Calu3 (cell line): ENCODE measurements around the gene RASGRF2. TPM values are rescaled to one million over a fixed set of nuclear protein-coding genes. Genes with fewer than 3 reads are reported as not detected.

Experiments used
- BruUV-seq: library from RNA; stranded (reverse); fragments of 400-500 nt; replicated peaks from 2 replicates; lab custom pipeline; 2021; lab: Mats Ljungman, UMichigan
- CTCF ChIA-PET: fragments of 300-600 bp; sonication (Branson Sonifier 250); formaldehyde crosslinking; loops from one replicate; lab custom pipeline; 2022; ENCODE audit warnings: antibody characterized with exemption; lab: Charles Lee
- DNase-seq: peaks from one replicate; pipeline ENCODE4 v3.0.0; 2022
- H3K27ac Mint-ChIP-seq: one replicate; pipeline ENCODE4 v1.8.0; 2022; ENCODE audit warnings: mixed read lengths; ENCODE audit not compliant: unreplicated experiment
- H3K27me3 Mint-ChIP-seq: one replicate; pipeline ENCODE4 v1.8.0; 2022; ENCODE audit warnings: mixed read lengths; ENCODE audit not compliant: unreplicated experiment
- H3K36me3 Mint-ChIP-seq: one replicate; pipeline ENCODE4 v1.8.0; 2022; ENCODE audit warnings: mild to moderate bottlenecking, moderate library complexity, mixed read lengths; ENCODE audit not compliant: insufficient read depth, unreplicated experiment
- H3K4me1 Mint-ChIP-seq: one replicate; pipeline ENCODE4 v1.8.0; 2022; ENCODE audit warnings: mild to moderate bottlenecking, low read depth, mixed read lengths; ENCODE audit not compliant: unreplicated experiment
- H3K4me3 Mint-ChIP-seq: one replicate; pipeline ENCODE4 v1.8.0; 2022; ENCODE audit warnings: mild to moderate bottlenecking, low read depth, moderate library complexity, mixed read lengths; ENCODE audit not compliant: unreplicated experiment
- H3K9me3 Mint-ChIP-seq: one replicate; pipeline ENCODE4 v1.8.0; 2022; ENCODE audit warnings: low read depth, mixed read lengths; ENCODE audit not compliant: unreplicated experiment
- CTCF ChIP-seq: fragments of 200-600 bp; IDR thresholded peaks from one replicate; pipeline ENCODE4 v1.8.0; 2022; ENCODE audit warnings: antibody characterized with exemption; ENCODE audit not compliant: unreplicated experiment
- intact Hi-C: fragments of 100-400 bp; cut with micrococcal nuclease; formaldehyde crosslinking; loops from one replicate; pipeline ENCODE4 v1.10.0; 2022; ENCODE audit not compliant: unreplicated experiment
- total RNA-seq: library from RNA; stranded (reverse); gene quantifications from 2 replicates; pipeline ENCODE4 v1.2.3, GENCODE V29; 2022

The RASGRF2 gene
- total RNA-seq, 1 experiment from 2014 or later: 27.7 TPM

GRCh38 chr5:81140943-81141342 is 180.8 kb downstream of the RASGRF2 start:
- no peak for TF ChIP-seq CTCF
- Mint-ChIP-seq H3K27me3 (no peaks in the 10 kb centered on the region), H3K4me1 (no peaks in the 10 kb centered on the region), H3K27ac (no peak overlapping the region), H3K4me3 (no peak overlapping the region), H3K9me3 (peaks cover 3% of the 10 kb centered on the region), H3K36me3 (no peaks in the 10 kb centered on the region)
- CTCF ChIA-PET: no interaction called here
- DNase-seq: no peak
- BruUV-seq: no TSS peak
- intact Hi-C loops: no loop called here

DNA sequence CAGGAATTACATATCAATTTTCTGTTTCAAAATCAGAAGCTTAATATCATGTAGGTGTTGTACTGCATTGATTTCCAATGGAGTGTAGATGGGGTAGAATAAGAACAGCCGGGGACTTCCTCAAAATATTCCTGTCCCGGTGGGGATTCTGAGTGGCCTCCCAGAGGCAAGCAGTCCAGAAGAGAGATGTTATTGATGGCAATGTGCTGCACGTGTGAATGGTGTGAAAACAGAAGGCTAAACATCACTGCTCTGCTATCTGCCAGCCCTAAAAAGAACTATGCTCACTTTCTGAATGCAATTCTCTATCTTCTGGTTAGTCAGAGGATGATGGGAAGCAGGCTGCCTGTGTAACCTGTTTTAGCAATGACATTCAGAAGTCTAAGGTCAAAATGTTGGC is 181.9 kb downstream of the RASGRF2 start:
- no peak overlapping the region for H3K27ac Mint-ChIP-seq
- H3K4me3 Mint-ChIP-seq: no peak overlapping the region
- CTCF ChIA-PET: no interaction called here

GRCh38 chr5:81145329-81145935 is 185.3 kb downstream of the RASGRF2 start:
- no peaks in the 10 kb centered on the region for H3K27me3 Mint-ChIP-seq
- CTCF ChIA-PET: no interaction called here
- no peak for DNase-seq
- H3K4me3 Mint-ChIP-seq: no peak overlapping the region
- no TSS peak for BruUV-seq
- TF ChIP-seq CTCF: no peak
- no peaks in the 10 kb centered on the region for H3K4me1 Mint-ChIP-seq
- H3K36me3 Mint-ChIP-seq: no peaks in the 10 kb centered on the region
- H3K27ac Mint-ChIP-seq: no peak overlapping the region
- no peaks in the 10 kb centered on the region for H3K9me3 Mint-ChIP-seq
- intact Hi-C loops: no loop called here

More for the DNA sequence above, 181.9 kb downstream of the RASGRF2 start:
- DNase-seq: no peak
- Mint-ChIP-seq H3K27me3 (no peaks in the 10 kb centered on the region), H3K9me3 (no peaks in the 10 kb centered on the region), H3K36me3 (no peaks in the 10 kb centered on the region), H3K4me1 (no peaks in the 10 kb centered on the region)
- no TSS peak for BruUV-seq
- TF ChIP-seq CTCF: no peak
- intact Hi-C loops: no loop called here

GRCh38 chr5:81146031-81146430 is 185.9 kb downstream of the RASGRF2 start:
- H3K4me1 Mint-ChIP-seq: no peaks in the 10 kb centered on the region
- no TSS peak for BruUV-seq
- no peaks in the 10 kb centered on the region for H3K27me3 Mint-ChIP-seq
- H3K27ac Mint-ChIP-seq: no peak overlapping the region
- CTCF ChIA-PET: no interaction called here
- no peaks in the 10 kb centered on the region for H3K9me3 Mint-ChIP-seq
- DNase-seq: no peak
- H3K4me3 Mint-ChIP-seq: no peak overlapping the region
- no peaks in the 10 kb centered on the region for H3K36me3 Mint-ChIP-seq
- no peak for TF ChIP-seq CTCF
- intact Hi-C loops: no loop called here
